SK-N-SH (cell line): Measurements from ENCODE around the gene CYB561. TPM values are rescaled to one million over a fixed set of nuclear protein-coding genes. Genes with fewer than 3 reads are reported as not detected.

Source experiments
- CTCF ChIA-PET: fragments of 300-600, 350-600 bp; formaldehyde crosslinking; extraction: SDS; loops from one replicate; lab custom pipeline; 2021; lab: Yijun Ruan, JAX
- POLR2A ChIA-PET: fragments of 350-600 bp; sonication (Branson Sonifier 250); formaldehyde crosslinking; extraction: SDS; loops from one replicate; lab custom pipeline; 2020; ENCODE audit warnings: antibody characterized with exemption, inconsistent platforms; lab: Yijun Ruan, JAX
- DNase-seq: peaks from one replicate; pipeline ENCODE4 v3.0.0; 2012
- H2AFZ ChIP-seq: fragments of 200-600 bp; sonication (generic); 2 replicates; pipeline ENCODE4 v1.8.1; 2016; ENCODE audit warnings: antibody characterized with exemption, mild to moderate bottlenecking, low read depth
- H3F3A ChIP-seq: fragments of 200-600 bp; sonication (generic); replicated peaks from 2 replicates; pipeline ENCODE3; 2016; ENCODE audit warnings: antibody characterized with exemption, mild to moderate bottlenecking; ENCODE audit not compliant: insufficient read depth
- H3K27ac ChIP-seq, 2 experiments: fragments of 200-500 bp in 1 of 2; fragments of 200-600 bp in 1 of 2; sonication (Bioruptor generic) in 1 of 2; sonication (generic), shearing (Covaris generic) in 1 of 2; 2 replicates each; pipeline versions ENCODE4 v1.5.1 to v1.6.1; 2014 to 2016; ENCODE audit warnings: low read depth in 2 of 2, inconsistent platforms in 1 of 2, low read length in 1 of 2, mild to moderate bottlenecking in 1 of 2, mixed read lengths in 1 of 2
- H3K27me3 ChIP-seq: fragments of 200-600 bp; sonication (generic), shearing (Covaris generic); 2 replicates; pipeline ENCODE4 v1.6.1; 2016; ENCODE audit warnings: mixed run types; ENCODE audit not compliant: insufficient read depth
- H3K36me3 ChIP-seq, 2 experiments: fragments of 200-500 bp in 1 of 2; fragments of 200-600 bp in 1 of 2; sonication (Bioruptor generic) in 1 of 2; sonication (generic) in 1 of 2; replicated peaks in 1 of 2; 2 replicates each; pipeline versions ENCODE3 to v1.5.1; 2014 to 2016; ENCODE audit warnings: low read length in 1 of 2, mild to moderate bottlenecking in 1 of 2; ENCODE audit not compliant: insufficient read depth in 2 of 2, control insufficient read depth in 1 of 2
- H3K4me1 ChIP-seq, 2 experiments: fragments of 200-500 bp in 1 of 2; fragments of 200-600 bp in 1 of 2; sonication (Bioruptor generic) in 1 of 2; sonication (generic), shearing (Covaris generic) in 1 of 2; 2 replicates each; pipeline versions ENCODE4 v1.5.1 to v1.6.1; 2014 to 2016; ENCODE audit warnings: low read depth in 1 of 2, low read length in 1 of 2, mixed run types in 1 of 2; ENCODE audit not compliant: insufficient read depth in 2 of 2, control insufficient read depth in 1 of 2
- H3K4me2 ChIP-seq: fragments of 200-600 bp; sonication (generic), shearing (Covaris generic); 2 replicates; pipeline ENCODE4 v1.6.1; 2017; ENCODE audit warnings: mixed run types
- H3K4me3 ChIP-seq, 2 experiments: fragments of 200-500 bp in 1 of 2; fragments of 200-600 bp in 1 of 2; sonication (Bioruptor generic) in 1 of 2; sonication (generic), shearing (Covaris generic) in 1 of 2; 2 replicates each; pipeline versions ENCODE4 v1.5.1 to v1.8.1; 2014 to 2016; ENCODE audit warnings: low read depth in 2 of 2, inconsistent platforms in 1 of 2, low read length in 1 of 2, mild to moderate bottlenecking in 1 of 2, mixed read lengths in 1 of 2, moderate library complexity in 1 of 2
- H3K79me2 ChIP-seq: fragments of 200-600 bp; sonication (generic); 2 replicates; pipeline ENCODE4 v1.8.1; 2017; ENCODE audit warnings: mild to moderate bottlenecking; ENCODE audit not compliant: insufficient read depth
- H3K9ac ChIP-seq: fragments of 200-600 bp; sonication (generic); 2 replicates; pipeline ENCODE4 v1.6.1; 2017; ENCODE audit warnings: mixed run types
- H3K9me2 ChIP-seq: fragments of 200-600 bp; sonication (generic); 2 replicates; pipeline ENCODE4 v1.6.1; 2017; ENCODE audit warnings: mixed run types
- H3K9me3 ChIP-seq: fragments of 200-600 bp; sonication (generic); 2 replicates; pipeline ENCODE4 v1.6.1; 2017; ENCODE audit warnings: mixed run types, mild to moderate bottlenecking, moderate library complexity
- H4K20me1 ChIP-seq: fragments of 200-600 bp; sonication (generic); 2 replicates; pipeline ENCODE4 v1.6.1; 2017; ENCODE audit warnings: mild to moderate bottlenecking, mixed run types; ENCODE audit not compliant: insufficient read depth
- ELF1 ChIP-seq: IDR thresholded peaks from 2 replicates; pipeline ENCODE4 v1.4.0; 2012
- EP300 ChIP-seq, 2 experiments: IDR thresholded peaks; 2 replicates each; pipeline versions ENCODE4 v1.4.0 to v1.6.1; 2012; ENCODE audit warnings: borderline replicate concordance in 1 of 2, low read depth in 1 of 2, low read length in 1 of 2
- GATA2 ChIP-seq: sonication (generic); formaldehyde crosslinking; IDR thresholded peaks from 2 replicates; pipeline ENCODE4 v1.5.0; 2020; ENCODE audit warnings: mild to moderate bottlenecking, missing genetic modification reagents
- JUND ChIP-seq: IDR thresholded peaks from 2 replicates; pipeline ENCODE4 v1.4.0; 2012
- MXI1 ChIP-seq: IDR thresholded peaks from 2 replicates; pipeline ENCODE4 v1.6.1; 2012; ENCODE audit warnings: mild to moderate bottlenecking, low read depth, low read length, improper control_type of control experiment
- NRF1 ChIP-seq: IDR thresholded peaks from 2 replicates; pipeline ENCODE4 v1.6.1; 2012; ENCODE audit warnings: low read depth, mild to moderate bottlenecking, low read length
- RAD21 ChIP-seq: IDR thresholded peaks from 2 replicates; pipeline ENCODE4 v1.6.1; 2012; ENCODE audit warnings: mild to moderate bottlenecking, low read length
- REST ChIP-seq: IDR thresholded peaks from 2 replicates; pipeline ENCODE4 v1.6.1; 2012; ENCODE audit warnings: mild to moderate bottlenecking, low read depth, low read length, moderate library complexity
- RXRA ChIP-seq: IDR thresholded peaks from 2 replicates; pipeline ENCODE4 v1.4.0; 2012; ENCODE audit warnings: low read depth, mild to moderate bottlenecking, borderline replicate concordance
- SIN3A ChIP-seq: IDR thresholded peaks from 2 replicates; pipeline ENCODE4 v1.6.1; 2012; ENCODE audit warnings: low read depth, mild to moderate bottlenecking, low read length, moderate library complexity, borderline replicate concordance
- SMC3 ChIP-seq: IDR thresholded peaks from 2 replicates; pipeline ENCODE4 v1.6.1; 2012; ENCODE audit warnings: low read depth, low read length, improper control_type of control experiment
- TAF1 ChIP-seq: IDR thresholded peaks from 2 replicates; pipeline ENCODE4 v1.6.1; 2012; ENCODE audit warnings: low read depth, mild to moderate bottlenecking, low read length, moderate library complexity, borderline replicate concordance
- YY1 ChIP-seq: IDR thresholded peaks from 2 replicates; pipeline ENCODE4 v1.4.0; 2012; ENCODE audit warnings: low read depth, mild to moderate bottlenecking
- WGBS: methylation state at CpG from one replicate; pipeline ENCODE4 v1.1.6; 2017; ENCODE audit warnings: low lambda C conversion rate; 5-methylcytosine and 5-hydroxymethylcytosine counted together
- polyA plus RNA-seq, 3 experiments: library from polyadenylated mRNA; depleted of rRNA; stranded (reverse); fragments of >200 nt; gene quantifications; 2 replicates each; pipeline ENCODE4 v1.2.3, GENCODE V29; 2012
- TF ChIP-seq, protein P1 (sequence below): IDR thresholded peaks from 2 replicates; pipeline ENCODE4; 2012

The CYB561 gene
- polyA plus RNA-seq, 1 of the 3 experiments (the other 2 are of a cell fraction), result 28.3 TPM

- peaks cover 8 to 46% of the 10 kb centered on the region in 2 experiments for H3K4me1 ChIP-seq
- no peaks in the 10 kb centered on the region for H3K9me3 ChIP-seq
- no peak overlapping the region for H2AFZ ChIP-seq
- ChIA-PET CTCF (interaction anchor here (0.7 to 22.6 kb wide), 11 partner anchors 9 to 159 kb away, joined by 3 to 575 read pairs (median 6); partner anchors contain the start of gene ACE), POLR2A (interaction anchor here (0.8 to 4.1 kb wide), 4 partner anchors 10 to 97 kb away, joined by 3 to 28 read pairs (median 11); partner anchors contain the start of gene DCAF7)
- no peaks in the 10 kb centered on the region for H3K36me3 ChIP-seq
- H3K9ac ChIP-seq, result no peak overlapping the region
- H3F3A ChIP-seq, result peaks cover 7% of the 10 kb centered on the region
- H3K79me2 ChIP-seq, result no peaks in the 10 kb centered on the region
- 77% methylated on average over 7 of the region's 7 CpGs for WGBS
- H3K9me2 ChIP-seq, result no peaks in the 10 kb centered on the region
- H4K20me1 ChIP-seq, result no peaks in the 10 kb centered on the region
- H3K27ac ChIP-seq, result peak overlapping the region in 1 of 2 experiments; percentile 11; a peak in 2 of 4 replicates
- no peak overlapping the region for H3K4me3 ChIP-seq
- no peaks in the 10 kb centered on the region for H3K27me3 ChIP-seq
- TF ChIP-seq RXRA (no peak), TAF1 (no peak), JUND (no peak), ELF1 (no peak), GATA2 (CRISPR knock-in tag) (no peak), RAD21 (no peak), NRF1 (no peak), YY1 (no peak), EP300 (IDR thresholded peaks at IDR 0.05; ENCODE audit: borderline replicate concordance in 1 of 2, low read depth in 1 of 2, low read length in 1 of 2) (no peak), SMC3 (no peak), SIN3A (no peak), MXI1 (no peak), REST (no peak)
- TF ChIP-seq, protein P1, sequence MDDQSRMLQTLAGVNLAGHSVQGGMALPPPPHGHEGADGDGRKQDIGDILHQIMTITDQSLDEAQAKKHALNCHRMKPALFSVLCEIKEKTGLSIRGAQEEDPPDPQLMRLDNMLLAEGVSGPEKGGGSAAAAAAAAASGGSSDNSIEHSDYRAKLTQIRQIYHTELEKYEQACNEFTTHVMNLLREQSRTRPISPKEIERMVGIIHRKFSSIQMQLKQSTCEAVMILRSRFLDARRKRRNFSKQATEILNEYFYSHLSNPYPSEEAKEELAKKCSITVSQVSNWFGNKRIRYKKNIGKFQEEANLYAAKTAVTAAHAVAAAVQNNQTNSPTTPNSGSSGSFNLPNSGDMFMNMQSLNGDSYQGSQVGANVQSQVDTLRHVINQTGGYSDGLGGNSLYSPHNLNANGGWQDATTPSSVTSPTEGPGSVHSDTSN, result no peak
- TF ChIP-seq, all 33 proteins: peak for 0
- no peak overlapping the region for H3K4me2 ChIP-seq
- peak; percentile 32 for DNase-seq
Observed at GRCh38 chr17:63452962-63453551, 7.0 kb upstream of the CYB561 start.
